NCI-H345 treated with DMSO at 0.1 percent for 48 hours (cell line): ENCODE results near the gene ARHGAP11A.

Source experiments
- DNase-seq: peaks from one replicate; lab custom pipeline; 2025; ENCODE audit not compliant: unreplicated experiment; lab: John Stamatoyannopoulos, UW

The ARHGAP11A gene

GRCh38 chr15:32656496-32656895 lies 41.2 kb downstream of the ARHGAP11A start:
- no peak for DNase-seq

GRCh38 chr15:32657198-32657883 lies 42.0 kb downstream of the ARHGAP11A start:
- no peak for DNase-seq

- no peak for DNase-seq
These were observed 42.6 kb downstream of the ARHGAP11A start for GRCh38 chr15:32657941-32658340.

- no peak for DNase-seq
These were observed 44.2 kb downstream of the ARHGAP11A start for GRCh38 chr15:32659340-32660155.

- DNase-seq, result no peak
These were observed 48.4 kb downstream of the ARHGAP11A start for GRCh38 chr15:32663671-32664070.

GRCh38 chr15:32664796-32665195 lies 49.5 kb downstream of the ARHGAP11A start:
- DNase-seq, result no peak

- no peak for DNase-seq
These were observed 52.0 kb downstream of the ARHGAP11A start for GRCh38 chr15:32667321-32667720.

- DNase-seq, result no peak
These were observed 53.6 kb downstream of the ARHGAP11A start for GRCh38 chr15:32668942-32669341.

- no peak for DNase-seq
These were observed 54.8 kb downstream of the ARHGAP11A start for GRCh38 chr15:32669896-32670611.

GRCh38 chr15:32670623-32671022 lies 55.3 kb downstream of the ARHGAP11A start:
- DNase-seq, result no peak

GRCh38 chr15:32671339-32672325 lies 56.3 kb downstream of the ARHGAP11A start:
- DNase-seq, result no peak

- DNase-seq, result no peak
These were observed 59.4 kb downstream of the ARHGAP11A start for GRCh38 chr15:32674681-32675080.

GRCh38 chr15:32675466-32675865 lies 60.2 kb downstream of the ARHGAP11A start:
- DNase-seq, result no peak

GRCh38 chr15:32676169-32676568 lies 60.9 kb downstream of the ARHGAP11A start:
- no peak for DNase-seq

GRCh38 chr15:32677238-32677750 lies 62.0 kb downstream of the ARHGAP11A start:
- DNase-seq, result peak; percentile 31

GRCh38 chr15:32679298-32679690 lies 64.0 kb downstream of the ARHGAP11A start:
- no peak for DNase-seq

- no peak for DNase-seq
These were observed 67.3 kb downstream of the ARHGAP11A start for GRCh38 chr15:32682569-32682968.

GRCh38 chr15:32682977-32683630 lies 67.8 kb downstream of the ARHGAP11A start:
- DNase-seq, result no peak

- DNase-seq, result no peak
These were observed 68.7 kb downstream of the ARHGAP11A start for GRCh38 chr15:32683906-32684584.
